Measurements from ENCODE around the gene RANBP3. TPM values are rescaled to one million over a fixed set of nuclear protein-coding genes. Genes with fewer than 3 reads are reported as not detected.
"Not testable (repeated sequence)": the region's sequence is repeated elsewhere in the genome, so short reads cannot be mapped to it uniquely, and the experiment has no call there.

RANBP3 gene
- total and polyA plus RNA-seq, 4 donors = 42.0 to 88.6 (median 63.0) TPM

DNA sequence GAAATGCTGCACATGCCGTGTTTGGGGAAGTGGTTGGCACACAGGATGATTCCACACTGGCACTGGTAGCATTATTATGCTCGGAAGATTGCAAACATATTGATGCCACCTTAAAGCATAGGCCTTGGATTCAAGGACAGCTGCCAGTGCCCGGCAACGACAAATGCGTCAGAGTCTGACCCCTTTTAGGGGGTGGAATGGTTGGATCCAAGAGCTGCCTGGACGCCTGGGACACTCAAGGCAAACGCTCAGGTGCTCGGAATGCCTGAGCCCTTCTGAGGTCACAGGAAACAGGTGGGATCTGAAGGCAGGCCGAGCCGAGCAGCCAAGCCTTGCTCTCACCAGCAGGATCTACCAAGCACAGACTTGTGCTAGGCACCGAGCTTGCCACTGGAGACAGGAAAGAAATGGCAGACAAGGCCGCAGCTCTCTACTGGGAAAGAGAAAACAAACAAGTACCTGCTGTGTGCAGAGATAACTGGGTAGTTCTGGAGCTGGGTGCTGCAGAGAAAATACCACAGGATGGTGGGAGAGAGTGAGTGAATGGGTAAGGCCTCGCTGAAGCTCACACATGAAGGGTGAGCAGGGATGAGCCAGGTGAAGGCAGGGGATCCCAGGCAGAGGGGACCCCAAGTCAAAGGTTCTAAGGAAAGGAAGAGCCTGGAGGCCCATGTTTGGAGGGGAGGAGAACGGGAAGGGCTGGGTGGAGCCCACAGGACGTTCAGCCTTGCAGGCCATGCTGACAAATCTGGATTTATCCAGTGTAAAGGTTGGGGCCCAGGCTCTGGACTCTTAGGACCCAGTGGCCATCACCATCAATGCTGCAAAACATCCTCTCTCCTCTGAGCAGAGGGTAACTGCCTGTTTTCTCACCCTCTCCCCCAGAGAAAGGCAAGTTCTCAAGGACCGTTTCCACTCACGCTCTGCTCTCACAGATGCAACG lies 9.2 kb downstream of the RANBP3 start:
- Histone ChIP-seq H3K9me3 (ENCODE audit: control insufficient read depth, insufficient read depth, low read length) (no peaks in the 10 kb centered on the region), H3K36me3 (ENCODE audit: control insufficient read depth, insufficient read depth, low read length) (peaks cover 23% of the 10 kb centered on the region), H3K4me3 (ENCODE audit: low read depth, low read length) (no peak overlapping the region), H3K27me3 (ENCODE audit: control insufficient read depth, insufficient read depth, low read length) (no peaks in the 10 kb centered on the region), H3K27ac (ENCODE audit: low read depth, low read length) (peak overlapping the region; percentile 75), H3K4me1 (ENCODE audit: control insufficient read depth, insufficient read depth, low read length) (peaks cover 26% of the 10 kb centered on the region)
- DNase-seq (ENCODE audit: low read depth in 4 of 6, low spot score in 6 of 6) = no peak
- WGBS (ENCODE audit: insufficient coverage) = 39% methylated on average over 14 of the region's 18 CpGs

DNA sequence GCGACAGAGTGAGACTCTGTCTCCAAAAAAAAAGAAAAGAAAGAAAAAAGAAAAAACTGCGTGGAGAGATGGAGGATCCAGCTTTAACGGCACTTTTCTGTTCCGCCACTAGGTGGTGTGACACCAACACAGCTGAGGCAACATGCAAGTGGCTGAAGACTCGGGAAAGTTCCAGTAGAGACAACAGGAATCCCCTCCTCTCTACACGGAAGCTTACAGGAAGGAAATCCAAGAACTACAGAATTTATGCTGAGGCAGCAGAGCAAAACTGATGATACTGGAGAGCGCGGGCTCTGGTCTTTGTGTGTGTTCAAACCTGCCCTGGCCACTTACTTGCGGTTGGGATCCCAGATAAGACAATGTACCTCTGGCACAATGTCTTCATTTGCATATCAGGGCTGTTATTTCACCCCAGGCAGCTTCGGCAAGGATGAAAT lies 9.9 kb downstream of the RANBP3 start:
- WGBS (ENCODE audit: insufficient coverage) = 5% methylated on average over 6 of the region's 10 CpGs
- Histone ChIP-seq H3K4me3 (ENCODE audit: low read depth, low read length) (no peak overlapping the region), H3K9me3 (ENCODE audit: control insufficient read depth, insufficient read depth, low read length) (no peaks in the 10 kb centered on the region), H3K36me3 (ENCODE audit: control insufficient read depth, insufficient read depth, low read length) (peaks cover 19% of the 10 kb centered on the region), H3K27me3 (ENCODE audit: control insufficient read depth, insufficient read depth, low read length) (no peaks in the 10 kb centered on the region), H3K4me1 (ENCODE audit: control insufficient read depth, insufficient read depth, low read length) (peaks cover 25% of the 10 kb centered on the region), H3K27ac (ENCODE audit: low read depth, low read length) (peak overlapping the region; percentile 75)
- peak in 2 of 6 donors; percentile 88 for DNase-seq (ENCODE audit: low read depth in 4 of 6, low spot score in 6 of 6)

DNA sequence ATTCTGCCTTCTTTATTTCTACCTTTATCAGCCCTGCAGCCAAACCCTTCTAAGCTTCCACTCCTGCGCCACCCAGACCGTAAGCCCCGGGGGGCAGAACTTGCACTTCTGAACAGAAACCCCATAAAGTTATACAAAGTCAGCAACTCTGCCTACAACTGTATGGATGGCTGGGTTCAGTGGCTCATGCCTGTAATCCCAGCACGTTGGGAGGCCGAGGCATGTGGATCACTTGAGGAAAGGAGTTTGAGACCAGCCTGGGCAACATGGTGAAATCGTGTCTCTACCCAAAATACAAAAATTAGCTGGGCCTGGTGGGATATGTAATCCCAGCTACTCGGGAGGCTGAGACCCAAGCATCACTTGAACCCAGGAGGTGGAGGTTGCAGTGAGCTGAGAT lies 10.4 kb downstream of the RANBP3 start:
- WGBS (ENCODE audit: insufficient coverage) = 88% methylated on average over 5 of the region's 7 CpGs
- Histone ChIP-seq H3K9me3 (ENCODE audit: control insufficient read depth, insufficient read depth, low read length) (no peaks in the 10 kb centered on the region), H3K27me3 (ENCODE audit: control insufficient read depth, insufficient read depth, low read length) (no peaks in the 10 kb centered on the region), H3K4me3 (ENCODE audit: low read depth, low read length) (no peak overlapping the region), H3K36me3 (ENCODE audit: control insufficient read depth, insufficient read depth, low read length) (peaks cover 19% of the 10 kb centered on the region), H3K27ac (ENCODE audit: low read depth, low read length) (peak overlapping the region; percentile 75), H3K4me1 (ENCODE audit: control insufficient read depth, insufficient read depth, low read length) (peaks cover 29% of the 10 kb centered on the region)
- no peak for DNase-seq (ENCODE audit: low read depth in 4 of 6, low spot score in 6 of 6)

DNA sequence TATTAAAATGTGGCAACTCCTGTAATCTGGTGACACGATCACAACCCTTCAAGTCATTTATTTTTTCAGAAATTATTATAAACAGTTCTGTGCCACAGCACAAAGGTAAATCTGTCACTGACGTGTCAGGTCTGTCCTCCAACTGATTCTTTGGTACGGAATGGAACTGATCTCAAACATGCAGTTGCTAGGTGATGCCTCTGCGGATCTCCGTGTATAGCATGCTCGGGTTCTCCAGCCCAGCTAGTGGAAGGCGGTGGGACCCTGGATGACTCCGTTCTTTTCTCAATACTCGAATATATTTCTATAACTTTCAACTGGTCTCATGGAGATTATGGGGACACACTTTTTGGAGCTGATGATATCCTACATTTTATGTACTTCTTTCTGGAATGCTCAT lies 11.0 kb downstream of the RANBP3 start:
- peaks cover 35% of the 10 kb centered on the region for H3K4me1 ChIP-seq (ENCODE audit: control insufficient read depth, insufficient read depth, low read length)

DNA sequence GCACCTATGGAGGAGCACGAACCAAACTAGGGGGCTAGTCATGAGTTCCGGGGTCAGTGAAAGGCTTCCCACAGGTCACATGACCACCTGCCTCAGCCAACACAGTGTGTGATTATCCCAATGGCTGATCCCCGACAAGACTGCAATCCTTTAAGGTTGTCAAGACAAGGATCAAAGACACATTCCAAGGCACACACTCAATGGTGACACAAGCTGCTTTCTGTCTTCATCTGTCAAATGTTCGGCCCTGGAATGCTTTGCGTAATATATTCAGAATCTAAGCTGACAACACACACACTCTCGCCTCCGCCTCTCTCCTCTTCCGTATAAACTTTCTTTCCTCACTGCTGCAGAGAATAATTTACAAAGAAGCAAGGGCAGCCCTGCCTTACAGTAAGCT lies 11.7 kb downstream of the RANBP3 start:
- H3K9me3 ChIP-seq (ENCODE audit: control insufficient read depth, insufficient read depth, low read length) = no peaks in the 10 kb centered on the region
- H3K27ac ChIP-seq (ENCODE audit: low read depth, low read length) = peak overlapping the region; percentile 47
- WGBS (ENCODE audit: insufficient coverage) = 73% methylated on average over 8 of the region's 8 CpGs
- H3K36me3 ChIP-seq (ENCODE audit: control insufficient read depth, insufficient read depth, low read length) = peaks cover 19% of the 10 kb centered on the region
- no peaks in the 10 kb centered on the region for H3K27me3 ChIP-seq (ENCODE audit: control insufficient read depth, insufficient read depth, low read length)
- no peak overlapping the region for H3K4me3 ChIP-seq (ENCODE audit: low read depth, low read length)
- H3K4me1 ChIP-seq (ENCODE audit: control insufficient read depth, insufficient read depth, low read length) = peaks cover 42% of the 10 kb centered on the region
- no peak for DNase-seq (ENCODE audit: low read depth in 4 of 6, low spot score in 6 of 6)

More for the DNA sequence above, 11.0 kb downstream of the RANBP3 start:
- no peak overlapping the region for H3K27ac ChIP-seq (ENCODE audit: low read depth, low read length)
- H3K9me3 ChIP-seq (ENCODE audit: control insufficient read depth, insufficient read depth, low read length) = no peaks in the 10 kb centered on the region
- no peaks in the 10 kb centered on the region for H3K27me3 ChIP-seq (ENCODE audit: control insufficient read depth, insufficient read depth, low read length)
- DNase-seq (ENCODE audit: low read depth in 4 of 6, low spot score in 6 of 6) = no peak
- 81% methylated on average over 3 of the region's 9 CpGs for WGBS (ENCODE audit: insufficient coverage)
- peaks cover 19% of the 10 kb centered on the region for H3K36me3 ChIP-seq (ENCODE audit: control insufficient read depth, insufficient read depth, low read length)
- no peak overlapping the region for H3K4me3 ChIP-seq (ENCODE audit: low read depth, low read length)

DNA sequence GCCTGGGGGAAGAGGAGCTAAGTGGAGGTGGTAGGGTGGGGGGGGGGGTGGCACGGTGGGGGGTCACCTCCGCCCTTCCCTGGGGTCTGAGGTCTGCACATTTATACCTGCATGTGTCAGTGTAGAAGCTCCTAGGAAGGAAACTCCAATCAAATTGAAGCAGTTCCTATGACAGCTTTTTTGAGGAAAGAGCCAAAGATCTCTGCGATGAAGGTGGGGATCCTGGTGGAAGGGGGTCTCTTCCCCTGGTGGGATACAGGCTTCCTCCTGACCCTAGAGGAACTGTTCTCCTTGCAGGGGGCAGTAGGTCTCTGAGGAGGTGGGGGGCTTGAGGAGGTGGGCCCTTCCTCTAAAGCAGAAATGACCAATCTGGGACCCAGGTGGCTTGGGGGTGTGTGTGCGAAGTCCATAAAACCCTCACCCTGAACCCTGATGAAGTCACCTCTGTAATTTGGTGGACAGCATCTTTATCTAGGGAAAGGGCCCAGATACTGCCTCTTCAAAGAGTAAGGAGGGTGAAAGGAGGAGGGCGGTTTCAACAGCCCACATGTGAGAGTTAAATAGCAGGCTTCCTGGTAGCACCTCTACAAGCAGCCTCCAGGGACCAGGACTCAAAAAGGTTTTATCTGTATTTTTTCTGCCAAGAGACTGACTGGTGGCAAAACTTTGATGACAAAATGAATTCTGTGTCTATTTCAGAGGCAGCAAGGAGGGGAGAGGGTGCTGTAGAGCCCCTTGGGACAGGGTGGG lies 12.9 kb downstream of the RANBP3 start:
- Histone ChIP-seq H3K27ac (ENCODE audit: low read depth, low read length) (no peak overlapping the region), H3K9me3 (ENCODE audit: control insufficient read depth, insufficient read depth, low read length) (no peaks in the 10 kb centered on the region), H3K4me1 (ENCODE audit: control insufficient read depth, insufficient read depth, low read length) (peaks cover 54% of the 10 kb centered on the region), H3K27me3 (ENCODE audit: control insufficient read depth, insufficient read depth, low read length) (no peaks in the 10 kb centered on the region), H3K4me3 (ENCODE audit: low read depth, low read length) (no peak overlapping the region), H3K36me3 (ENCODE audit: control insufficient read depth, insufficient read depth, low read length) (peaks cover 23% of the 10 kb centered on the region)
- WGBS (ENCODE audit: insufficient coverage) = 83% methylated on average over 1 of the region's 5 CpGs
- DNase-seq (ENCODE audit: low read depth in 4 of 6, low spot score in 6 of 6) = no peak

DNA sequence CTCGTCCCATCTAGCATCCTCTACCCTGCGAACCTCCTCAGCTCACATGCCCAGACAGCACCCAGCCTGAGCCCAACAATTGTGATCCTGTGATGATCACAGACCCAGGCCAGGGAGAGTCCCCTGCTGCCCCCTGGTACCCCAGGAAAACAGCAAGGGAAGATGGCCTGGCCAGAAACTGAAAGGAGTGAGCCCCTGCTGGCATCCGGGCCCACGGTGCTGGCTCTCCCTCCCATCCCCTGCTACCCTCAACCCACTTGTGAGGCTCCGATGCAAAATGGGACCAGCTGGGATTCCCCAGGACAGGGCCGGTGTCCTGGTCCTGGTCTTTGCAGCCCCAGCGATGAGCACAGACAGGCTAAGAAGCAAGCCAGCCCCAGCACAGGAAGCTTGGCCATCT lies 14.1 kb downstream of the RANBP3 start:
- Histone ChIP-seq H3K4me1 (ENCODE audit: control insufficient read depth, insufficient read depth, low read length) (peaks cover 59% of the 10 kb centered on the region), H3K4me3 (ENCODE audit: low read depth, low read length) (no peak overlapping the region), H3K27ac (ENCODE audit: low read depth, low read length) (no peak overlapping the region), H3K36me3 (ENCODE audit: control insufficient read depth, insufficient read depth, low read length) (peaks cover 29% of the 10 kb centered on the region), H3K9me3 (ENCODE audit: control insufficient read depth, insufficient read depth, low read length) (no peaks in the 10 kb centered on the region), H3K27me3 (ENCODE audit: control insufficient read depth, insufficient read depth, low read length) (no peaks in the 10 kb centered on the region)
- no peak for DNase-seq (ENCODE audit: low read depth in 4 of 6, low spot score in 6 of 6)
- 92% methylated on average over 7 of the region's 7 CpGs for WGBS (ENCODE audit: insufficient coverage)

DNA sequence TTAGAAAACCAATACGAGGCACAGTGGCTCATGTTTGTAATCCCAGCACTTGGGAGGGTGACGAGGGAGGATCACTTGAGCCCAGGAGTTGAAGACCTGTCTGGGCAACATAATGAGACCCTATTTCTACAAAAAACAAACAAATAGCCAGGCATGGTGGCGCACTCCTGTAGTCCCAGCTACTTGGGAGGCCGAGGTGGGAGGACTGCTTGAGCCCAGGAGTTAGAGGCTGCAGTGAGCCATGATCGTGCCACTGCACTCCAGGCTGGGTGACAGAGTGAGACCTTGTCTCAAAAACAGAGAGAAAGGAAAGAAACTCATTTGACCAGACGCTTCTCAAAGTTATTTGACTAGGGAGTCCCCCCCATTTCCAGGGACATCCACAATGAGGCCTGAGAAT lies 14.7 kb downstream of the RANBP3 start:
- H3K4me1 ChIP-seq (ENCODE audit: control insufficient read depth, insufficient read depth, low read length) = peaks cover 59% of the 10 kb centered on the region
- not testable (repeated sequence) for H3K27ac ChIP-seq (ENCODE audit: low read depth, low read length); H3K9me3 ChIP-seq (ENCODE audit: control insufficient read depth, insufficient read depth, low read length); H3K27me3 ChIP-seq (ENCODE audit: control insufficient read depth, insufficient read depth, low read length); H3K4me3 ChIP-seq (ENCODE audit: low read depth, low read length); DNase-seq (ENCODE audit: low read depth in 4 of 6, low spot score in 6 of 6)
- 100% methylated on average over 4 of the region's 6 CpGs for WGBS (ENCODE audit: insufficient coverage)
- peaks cover 30% of the 10 kb centered on the region for H3K36me3 ChIP-seq (ENCODE audit: control insufficient read depth, insufficient read depth, low read length)

DNA sequence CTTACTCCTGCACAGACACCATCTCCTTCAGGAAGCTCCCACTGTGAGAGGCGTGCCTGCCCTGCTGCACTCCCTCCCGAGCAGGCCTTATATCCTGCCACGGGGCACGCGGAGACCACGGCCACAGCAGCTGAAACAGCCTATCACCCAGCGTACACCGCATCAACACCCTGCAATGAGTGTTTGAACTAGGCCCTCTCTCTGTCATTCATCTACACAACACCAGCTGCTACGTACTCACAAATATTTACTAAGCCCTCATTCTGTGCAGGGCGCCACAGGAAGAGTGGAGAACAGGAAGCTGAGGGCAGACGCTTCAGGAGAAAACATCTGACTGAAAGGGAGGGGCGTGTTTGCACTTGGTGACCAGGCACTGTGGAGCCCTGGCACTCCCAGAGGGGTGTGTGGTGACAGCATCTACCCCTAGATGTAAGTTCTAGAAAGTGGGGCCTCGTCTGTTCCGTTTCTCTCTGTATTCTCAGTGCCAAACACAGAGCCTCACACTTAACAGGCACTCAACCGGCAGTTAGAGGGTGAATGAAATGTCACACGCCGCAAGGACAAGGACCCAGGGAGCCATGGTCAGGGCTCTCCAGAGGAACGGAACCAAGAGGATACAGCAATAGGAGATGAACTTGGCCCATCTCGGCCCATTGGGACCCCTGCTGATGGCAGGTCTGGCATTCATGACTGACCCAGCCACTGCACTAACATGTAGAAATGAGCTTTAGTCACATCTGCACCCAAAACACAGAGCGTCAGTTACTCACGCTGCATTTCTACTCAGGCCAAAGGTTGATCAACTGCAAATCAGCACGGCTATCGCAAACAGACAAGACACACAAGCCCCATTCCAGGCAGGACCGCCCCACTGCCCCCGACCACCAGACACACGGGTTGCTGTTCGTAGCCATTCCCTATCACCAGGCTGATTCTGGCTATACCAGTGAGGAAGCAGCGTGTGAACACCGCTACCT lies 15.7 kb downstream of the RANBP3 start:
- Histone ChIP-seq H3K9me3 (ENCODE audit: control insufficient read depth, insufficient read depth, low read length) (no peaks in the 10 kb centered on the region), H3K4me3 (ENCODE audit: low read depth, low read length) (no peak overlapping the region), H3K36me3 (ENCODE audit: control insufficient read depth, insufficient read depth, low read length) (peaks cover 30% of the 10 kb centered on the region), H3K27me3 (ENCODE audit: control insufficient read depth, insufficient read depth, low read length) (no peaks in the 10 kb centered on the region), H3K4me1 (ENCODE audit: control insufficient read depth, insufficient read depth, low read length) (peaks cover 52% of the 10 kb centered on the region), H3K27ac (ENCODE audit: low read depth, low read length) (peak overlapping the region; percentile 61)
- 60% methylated on average over 24 of the region's 29 CpGs for WGBS (ENCODE audit: insufficient coverage)
- DNase-seq (ENCODE audit: low read depth in 4 of 6, low spot score in 6 of 6) = peak in 1 of 6 donors; percentile 59
